Measurements from ENCODE around the gene GTPBP6.
A peak's percentile ranks its signal among the peaks of the same experiment; 100 is the strongest.
"Not testable (repeated sequence)": the region's sequence is repeated elsewhere in the genome, so short reads cannot be mapped to it uniquely, and the experiment has no call there.

GTPBP6 gene

GRCh38 chrX:292900-293897 is 25.4 kb downstream of the GTPBP6 start:
- no peak for DNase-seq (ENCODE audit: low spot score)

- no peak for DNase-seq (ENCODE audit: low spot score)
Observed at GRCh38 chrX:291411-291901, 27.1 kb downstream of the GTPBP6 start.

DNA sequence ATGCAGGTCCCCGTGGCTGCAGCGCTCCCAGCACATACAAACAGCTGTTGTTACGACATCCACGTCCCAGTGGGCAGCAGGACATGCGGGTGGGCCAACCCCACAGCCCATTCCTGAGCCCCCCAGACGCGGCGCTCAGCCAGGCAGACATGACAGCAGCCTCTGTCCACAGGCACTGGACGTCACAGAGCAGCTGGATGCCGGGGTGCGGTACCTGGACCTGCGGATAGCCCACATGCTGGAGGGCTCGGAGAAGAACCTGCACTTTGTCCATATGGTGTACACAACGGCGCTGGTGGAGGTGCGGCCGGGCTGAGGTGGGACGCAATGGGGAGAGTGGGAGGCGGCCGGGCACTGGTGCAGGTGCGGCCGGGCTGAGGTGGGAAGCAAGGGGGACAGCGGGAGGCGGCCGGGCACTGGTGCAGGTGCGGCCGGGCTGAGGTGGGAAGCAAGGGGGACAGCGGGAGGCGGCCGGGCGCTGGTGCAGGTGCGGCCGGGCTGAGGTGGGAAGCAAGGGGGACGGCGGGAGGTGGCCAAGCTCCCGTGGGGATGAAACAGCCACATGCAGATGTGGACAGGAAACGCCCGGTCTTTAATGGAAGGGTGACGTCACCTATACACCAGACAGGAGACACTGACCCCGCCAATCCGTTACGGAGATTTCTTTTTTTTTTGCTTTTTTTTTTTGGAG is 28.0 kb downstream of the GTPBP6 start:
- no peak for DNase-seq (ENCODE audit: low spot score)

GRCh38 chrX:288561-288991 is 30.0 kb downstream of the GTPBP6 start:
- no peak for DNase-seq (ENCODE audit: low spot score)

DNA sequence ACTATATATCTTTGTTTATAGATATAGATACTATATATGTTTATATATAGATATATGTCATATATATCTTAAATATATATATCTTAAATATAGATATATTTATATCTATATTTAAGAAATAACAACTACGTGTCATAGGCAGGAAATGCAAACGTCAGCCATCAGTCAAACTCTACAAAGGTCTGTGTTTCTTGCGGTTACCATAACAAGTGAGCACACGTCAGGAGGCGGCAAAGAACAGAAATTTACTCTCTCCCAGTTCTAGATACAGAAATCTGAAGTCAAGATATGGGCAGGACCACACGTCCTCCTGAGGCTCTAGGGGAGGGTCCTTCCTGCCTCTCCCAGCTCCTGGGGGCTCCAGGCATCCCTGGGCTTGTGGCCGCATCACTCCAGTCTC is 30.9 kb downstream of the GTPBP6 start:
- no peak for DNase-seq (ENCODE audit: low spot score)

DNA sequence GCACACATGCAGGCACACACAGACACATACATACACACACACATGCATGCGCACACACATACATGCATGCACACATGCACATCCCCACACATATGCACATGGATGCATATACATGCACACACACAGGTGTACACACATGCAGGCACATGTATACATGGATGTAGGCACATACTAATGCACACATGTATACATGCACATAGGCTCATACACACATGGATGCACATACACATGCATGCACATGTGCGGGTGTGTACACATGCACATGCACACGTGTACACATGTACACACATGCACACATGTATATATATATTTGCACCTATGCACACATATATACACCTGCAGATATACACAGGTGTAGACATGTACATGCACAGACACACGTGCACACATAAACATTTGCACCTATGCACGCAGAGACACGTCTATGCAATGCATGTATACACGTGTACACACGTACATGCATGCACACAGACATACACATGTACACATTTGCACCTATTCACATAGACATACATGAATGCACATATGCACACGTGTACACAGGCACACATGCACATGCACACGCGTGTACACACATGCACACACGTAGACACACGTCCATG is 33.4 kb downstream of the GTPBP6 start:
- no peak for DNase-seq (ENCODE audit: low spot score)

DNA sequence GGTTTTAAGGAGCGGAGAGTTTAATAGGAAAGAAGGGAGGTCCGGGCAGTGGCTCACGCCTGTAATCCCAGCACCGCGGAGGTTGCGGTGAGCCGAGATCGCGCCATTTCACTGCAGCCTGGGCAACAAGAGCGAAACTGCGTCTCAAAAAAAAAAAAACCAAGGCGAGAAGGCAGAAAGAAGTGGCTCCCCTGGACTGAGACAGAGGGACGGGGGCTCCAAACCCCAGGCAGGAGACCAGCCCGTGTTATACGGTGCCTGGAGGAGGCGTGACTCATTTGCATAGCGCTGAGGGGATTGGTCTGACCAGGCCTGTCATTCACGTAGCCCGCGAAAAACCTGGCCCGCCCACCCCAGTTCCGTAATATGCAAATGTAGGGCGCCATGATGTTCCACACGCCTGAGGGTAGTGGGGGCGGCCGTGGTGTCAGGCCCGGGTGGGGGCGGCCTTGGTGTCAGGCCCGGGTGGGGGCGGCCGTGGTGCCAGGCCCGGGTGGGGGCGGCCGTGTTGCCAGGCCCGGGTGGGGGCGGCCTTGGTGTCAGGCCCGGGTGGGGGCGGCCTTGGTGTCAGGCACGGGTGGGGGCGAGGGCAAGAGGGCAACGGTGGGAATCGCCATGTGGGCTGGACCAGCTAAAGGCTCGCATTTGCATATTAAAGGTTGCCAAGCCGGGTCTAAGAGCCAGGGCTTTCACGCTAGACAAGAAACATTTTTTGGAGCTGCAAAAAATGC is 35.3 kb downstream of the GTPBP6 start:
- DNase-seq (ENCODE audit: low spot score) = peak; percentile 87

DNA sequence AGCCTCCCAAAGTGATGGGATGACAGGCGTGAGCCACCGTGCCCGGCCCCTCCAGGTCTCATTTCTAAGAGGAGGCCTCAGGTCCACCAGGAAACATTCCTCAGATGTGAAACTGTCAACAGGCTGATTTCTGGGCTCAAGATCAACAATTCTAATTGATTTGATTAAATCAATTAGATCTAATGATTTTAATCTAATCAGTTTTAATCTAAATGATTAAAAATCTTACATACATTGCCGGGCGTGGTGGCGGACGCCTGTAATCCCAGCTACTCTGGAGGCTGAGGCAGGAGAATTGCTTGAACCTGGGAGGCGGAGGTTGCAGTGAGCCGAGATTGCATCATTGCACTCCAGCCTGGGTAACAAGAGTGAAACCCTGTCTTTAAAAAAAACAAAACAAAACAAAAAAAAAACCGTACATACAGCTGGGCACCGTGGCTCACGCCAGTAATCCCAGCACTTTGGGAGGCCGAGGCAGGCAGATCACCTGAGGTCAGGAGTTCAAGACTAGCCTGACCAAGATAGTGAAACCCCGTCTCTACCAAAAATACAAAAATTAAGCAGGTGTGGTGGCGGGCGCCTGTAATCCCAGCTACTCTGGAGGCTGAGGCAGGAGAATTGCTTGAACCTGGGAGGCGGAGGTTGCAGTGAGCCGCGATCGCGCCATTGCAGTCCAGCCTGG is 36.5 kb downstream of the GTPBP6 start:
- not testable (repeated sequence) for DNase-seq (ENCODE audit: low spot score)

DNA sequence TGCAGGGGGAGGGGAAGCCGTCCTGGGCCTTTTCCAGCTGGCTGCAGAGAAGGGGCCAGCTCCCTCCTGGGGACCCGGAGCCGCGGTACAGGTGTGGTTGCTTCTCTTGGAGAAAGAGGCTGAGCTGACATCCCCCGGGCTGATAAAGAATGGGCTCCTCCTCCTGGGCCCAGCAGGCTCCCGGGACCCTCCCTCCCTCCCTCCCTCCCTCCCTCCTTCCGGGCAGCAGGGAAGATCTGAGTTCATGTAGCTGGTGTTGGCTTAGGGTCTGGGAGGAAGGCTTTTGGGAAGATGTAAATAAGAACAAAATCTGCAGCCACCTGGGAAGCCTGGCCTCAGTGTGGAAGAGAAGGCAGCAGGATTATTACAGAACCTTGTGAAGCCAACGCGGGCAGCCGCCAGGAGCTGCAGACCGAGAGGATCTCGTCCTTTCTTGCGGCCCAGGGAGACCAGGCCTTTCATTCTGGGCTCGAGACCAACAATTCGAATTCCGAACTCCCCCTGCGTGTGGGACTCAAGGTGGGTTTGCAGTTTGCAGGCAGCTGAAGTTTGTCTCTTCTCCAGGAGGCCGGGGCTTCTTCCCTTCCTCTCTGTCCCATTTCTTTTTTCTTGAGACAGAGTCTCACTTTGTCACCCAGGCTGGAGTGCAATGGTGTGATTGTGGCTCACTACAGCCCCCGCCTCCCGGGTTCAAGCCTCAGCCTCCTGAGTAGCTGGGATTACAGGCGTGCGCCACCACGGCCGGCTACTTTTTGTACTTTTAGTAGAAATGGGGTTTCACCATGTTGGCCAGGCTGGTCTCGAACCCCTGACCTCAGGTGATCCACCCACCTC is 37.2 kb downstream of the GTPBP6 start, which contains the start of gene PLCXD1:
PLCXD1 (plus strand) TSS at position 216 of the 834 bp plus-strand sequence. CDS start 2,807 bp downstream, outside the sequence.
- no peak for DNase-seq (ENCODE audit: low spot score)

GRCh38 chrX:280722-281121 is 37.9 kb downstream of the GTPBP6 start:
- DNase-seq (ENCODE audit: low spot score) = not testable (repeated sequence)

GRCh38 chrX:279757-280604 is 38.6 kb downstream of the GTPBP6 start:
- not testable (repeated sequence) for DNase-seq (ENCODE audit: low spot score)

GRCh38 chrX:276581-277201 is 41.9 kb downstream of the GTPBP6 start:
- DNase-seq (ENCODE audit: low spot score) = no peak

DNA sequence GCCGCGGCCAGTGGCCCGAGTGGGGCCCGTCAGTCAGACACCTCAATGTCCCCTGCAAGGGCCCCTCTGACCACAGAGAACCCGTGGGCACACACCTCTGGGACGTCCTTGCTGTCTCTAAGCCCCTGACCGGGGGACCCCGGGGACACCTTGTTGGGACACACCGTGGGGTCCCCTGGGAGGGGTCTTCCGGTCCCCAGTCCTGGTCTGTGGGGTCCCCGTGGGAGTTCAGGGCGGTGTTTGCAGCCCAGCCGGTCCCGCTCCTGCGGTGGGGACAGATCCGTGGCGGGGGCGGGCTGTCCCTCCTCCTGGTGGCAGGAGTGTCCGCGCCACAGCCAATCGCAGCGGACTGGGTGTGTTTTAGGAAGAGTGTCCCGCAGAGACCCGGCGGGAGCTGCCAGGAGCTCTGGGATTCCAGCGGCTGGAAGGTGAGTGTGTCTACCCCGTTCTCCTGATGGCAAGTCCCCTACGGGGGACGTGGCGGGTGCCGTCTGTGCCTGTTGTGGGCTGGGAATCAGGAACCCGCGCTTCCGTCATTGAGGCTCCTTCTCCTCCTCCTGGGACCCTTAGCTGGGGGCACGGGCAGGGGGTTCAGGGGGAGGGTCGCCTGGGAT is 42.5 kb downstream of the GTPBP6 start:
- DNase-seq (ENCODE audit: low spot score) = peak; percentile 43

DNA sequence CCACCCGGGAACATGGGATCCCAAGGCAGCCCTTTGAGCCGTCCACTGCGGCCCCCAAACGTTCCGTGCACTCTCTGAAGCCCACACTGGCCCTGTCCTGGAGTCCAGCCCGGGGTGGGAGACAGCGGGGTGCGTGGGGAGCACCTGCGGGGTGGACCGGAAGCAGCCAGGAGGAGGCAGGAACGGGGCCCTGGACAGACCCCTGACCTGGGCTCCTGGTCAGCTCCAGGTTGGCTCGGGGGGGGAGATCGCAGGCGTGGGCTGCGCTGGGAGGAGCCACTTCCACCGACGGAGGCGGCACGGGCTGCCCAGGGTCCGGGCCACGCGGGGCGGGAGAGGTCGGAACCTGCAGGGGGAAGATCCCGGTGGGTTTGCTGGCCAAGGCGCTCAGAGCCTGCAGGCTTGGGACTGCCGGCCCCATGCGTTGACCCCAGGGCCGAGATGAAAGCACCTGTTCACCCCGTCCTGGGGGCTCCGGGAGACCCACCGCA is 43.1 kb downstream of the GTPBP6 start:
- DNase-seq (ENCODE audit: low spot score) = no peak

- no peak for DNase-seq (ENCODE audit: low spot score)
Observed at GRCh38 chrX:274904-275475, 43.6 kb downstream of the GTPBP6 start.

- DNase-seq (ENCODE audit: low spot score) = no peak
Observed at GRCh38 chrX:270848-271367, 47.7 kb downstream of the GTPBP6 start.

DNA sequence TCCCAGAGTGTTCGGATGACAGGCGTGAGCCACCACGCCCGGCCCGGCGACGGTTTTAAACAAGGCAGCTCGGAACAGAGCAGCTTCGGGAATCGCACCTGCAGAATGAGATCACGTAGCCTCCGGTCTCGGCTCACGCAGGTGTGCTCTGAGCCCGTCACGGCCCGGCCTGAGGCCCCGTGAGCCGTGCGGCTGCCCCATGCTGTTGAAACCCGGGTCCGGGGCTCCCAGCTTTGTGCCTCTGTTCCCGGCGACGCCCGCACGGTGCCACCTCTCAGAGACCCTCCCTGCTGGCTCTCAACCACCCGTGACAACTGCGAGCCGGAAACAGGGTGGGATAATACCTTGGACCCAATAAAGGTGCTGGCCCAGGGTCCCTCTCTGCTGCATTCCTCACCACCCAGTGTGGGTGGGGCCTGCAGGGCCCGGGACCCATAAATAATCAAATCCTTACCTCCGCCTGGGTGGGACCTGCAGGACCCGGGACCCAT is 50.8 kb downstream of the GTPBP6 start:
- DNase-seq (ENCODE audit: low spot score) = no peak

Data from CD4-positive, alpha-beta T cell treated with Interleukin-6 at 100 ng/mL for 8 hours (primary cell).